Panc1 (cell line): Measurements from ENCODE around the gene VWA8. TPM values are rescaled to one million over a fixed set of nuclear protein-coding genes. Genes with fewer than 3 reads are reported as not detected.

Source experiments
- ATAC-seq: fragments of 200-7000 bp; cut with Tn5 transposase; 2 replicates; pipeline ENCODE4 v1.9.1; 2020; ENCODE audit warnings: mild to moderate bottlenecking, moderate library complexity
- BruUV-seq: library from RNA; stranded (reverse); fragments of 400-500 nt; replicated peaks from 2 replicates; lab custom pipeline; 2021; lab: Mats Ljungman, UMichigan
- CTCF ChIA-PET: fragments of 300-600 bp; sonication (Branson Sonifier 250); formaldehyde crosslinking; loops from one replicate; lab custom pipeline; 2022; ENCODE audit warnings: antibody characterized with exemption; lab: Charles Lee
- POLR2A ChIA-PET: fragments of 300-600 bp; sonication (Branson Sonifier 250); formaldehyde crosslinking; loops from one replicate; lab custom pipeline; 2022; ENCODE audit warnings: antibody characterized with exemption; lab: Charles Lee
- DNase-seq: peaks from one replicate; pipeline ENCODE4 v3.0.0-alpha.2; 2010; ENCODE audit warnings: low read depth, low spot score
- H3K27ac ChIP-seq: 2 replicates; pipeline ENCODE4 v1.5.1; 2011; ENCODE audit warnings: mild to moderate bottlenecking, low read length, inconsistent platforms
- H3K27me3 ChIP-seq: fragments of 200-500 bp; sonication (Bioruptor generic); 2 replicates; pipeline ENCODE4 v1.6.0; 2014; ENCODE audit warnings: low read length, inconsistent platforms; ENCODE audit not compliant: control insufficient read depth, insufficient read depth
- H3K36me3 ChIP-seq: fragments of 200-500 bp; sonication (Bioruptor generic); 2 replicates; pipeline ENCODE4 v1.5.1; 2014; ENCODE audit warnings: inconsistent platforms, mild to moderate bottlenecking, low read length, moderate library complexity; ENCODE audit not compliant: control insufficient read depth, insufficient read depth
- H3K4me1 ChIP-seq: 2 replicates; pipeline ENCODE4 v1.5.1; 2011; ENCODE audit warnings: inconsistent platforms, mild to moderate bottlenecking, low read length, moderate library complexity; ENCODE audit not compliant: control insufficient read depth, insufficient read depth
- H3K4me3 ChIP-seq, 2 experiments: 2 replicates each; pipeline ENCODE4 v1.5.1; 2011 to 2012; ENCODE audit warnings: low read depth in 2 of 2, low read length in 2 of 2, mild to moderate bottlenecking in 2 of 2, inconsistent platforms in 1 of 2, moderate library complexity in 1 of 2
- H3K9me3 ChIP-seq: fragments of 200-500 bp; sonication (Bioruptor generic); 2 replicates; pipeline ENCODE4 v1.5.1; 2014; ENCODE audit warnings: low read depth, mild to moderate bottlenecking, inconsistent platforms, low read length, moderate library complexity; ENCODE audit not compliant: control insufficient read depth, insufficient read depth
- POLR2AphosphoS5 ChIP-seq: IDR thresholded peaks from 2 replicates; pipeline ENCODE4 v1.6.1; 2012; ENCODE audit warnings: mild to moderate bottlenecking, low read depth, low read length, moderate library complexity
- SIN3A ChIP-seq: IDR thresholded peaks from 2 replicates; pipeline ENCODE4 v1.6.1; 2012; ENCODE audit warnings: low read depth, mild to moderate bottlenecking, low read length, moderate library complexity, borderline replicate concordance; ENCODE audit not compliant: insufficient read depth
- TCF7L2 ChIP-seq: IDR thresholded peaks from 2 replicates; pipeline ENCODE4 v1.6.1; 2011; ENCODE audit warnings: mild to moderate bottlenecking, low read depth, low read length, inconsistent platforms
- in situ Hi-C: cut with HindIII; loops from 2 replicates; pipeline ENCODE4 v1.10.0; 2016; ENCODE audit warnings: low sequenced_read_pairs, low pct_unique_long_range_greater_than_20kb
- intact Hi-C: fragments of 100-400 bp; cut with micrococcal nuclease; formaldehyde crosslinking; loops from one replicate; pipeline ENCODE4 v1.10.0; 2022; ENCODE audit not compliant: unreplicated experiment
- total RNA-seq: library from RNA; stranded (reverse); gene quantifications from one replicate; pipeline ENCODE4 v1.2.1, GENCODE V29; 2021; ENCODE audit not compliant: unreplicated experiment
- TF ChIP-seq, protein P1 (sequence below), 2 experiments: IDR thresholded peaks; 2 replicates each; pipeline ENCODE4 v1.6.1; 2011 to 2012; ENCODE audit warnings: low read depth in 2 of 2, control low read depth in 1 of 2, low read length in 1 of 2, mild to moderate bottlenecking in 1 of 2, moderate library complexity in 1 of 2; ENCODE audit not compliant: insufficient read depth in 1 of 2
- TF ChIP-seq, protein P2 (sequence below): fragments of 450-650 bp; IDR thresholded peaks from 2 replicates; pipeline ENCODE4 v1.5.1; 2017; ENCODE audit warnings: mild to moderate bottlenecking

VWA8 gene
- total RNA-seq, 1 experiment from 2014 or later, result 11.2 TPM

DNA sequence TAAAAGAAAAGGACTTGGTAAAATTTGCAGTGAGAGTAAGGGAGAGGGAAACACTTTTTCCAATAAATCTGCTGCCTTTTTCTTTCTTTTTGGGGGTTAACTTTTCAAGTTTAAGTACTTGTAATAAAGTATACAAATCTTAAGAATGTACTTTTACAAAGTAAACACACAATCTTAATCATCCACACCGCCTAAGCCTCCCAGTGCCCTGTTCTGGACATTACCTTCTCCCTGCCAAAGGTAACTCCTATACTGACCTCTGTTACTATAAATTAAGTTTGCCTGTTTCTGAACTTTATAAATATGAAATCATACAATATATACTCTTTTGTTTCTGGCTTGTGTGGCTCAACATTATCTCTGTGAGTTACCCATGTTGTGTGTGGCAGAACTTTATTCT is 365.6 kb downstream of the VWA8 start:
- no TSS peak for BruUV-seq
- ATAC-seq (no peak), DNase-seq (no peak)
- no peaks in the 10 kb centered on the region for H3K27me3 ChIP-seq
- no peaks in the 10 kb centered on the region for H3K9me3 ChIP-seq
- H3K36me3 ChIP-seq, result no peaks in the 10 kb centered on the region
- H3K27ac ChIP-seq, result no peak overlapping the region
- CTCF ChIA-PET, result no interaction called here
- H3K4me1 ChIP-seq, result no peaks in the 10 kb centered on the region
- TF ChIP-seq SIN3A (no peak), POLR2AphosphoS5 (no peak), TCF7L2 (no peak)
- TF ChIP-seq, protein P1, sequence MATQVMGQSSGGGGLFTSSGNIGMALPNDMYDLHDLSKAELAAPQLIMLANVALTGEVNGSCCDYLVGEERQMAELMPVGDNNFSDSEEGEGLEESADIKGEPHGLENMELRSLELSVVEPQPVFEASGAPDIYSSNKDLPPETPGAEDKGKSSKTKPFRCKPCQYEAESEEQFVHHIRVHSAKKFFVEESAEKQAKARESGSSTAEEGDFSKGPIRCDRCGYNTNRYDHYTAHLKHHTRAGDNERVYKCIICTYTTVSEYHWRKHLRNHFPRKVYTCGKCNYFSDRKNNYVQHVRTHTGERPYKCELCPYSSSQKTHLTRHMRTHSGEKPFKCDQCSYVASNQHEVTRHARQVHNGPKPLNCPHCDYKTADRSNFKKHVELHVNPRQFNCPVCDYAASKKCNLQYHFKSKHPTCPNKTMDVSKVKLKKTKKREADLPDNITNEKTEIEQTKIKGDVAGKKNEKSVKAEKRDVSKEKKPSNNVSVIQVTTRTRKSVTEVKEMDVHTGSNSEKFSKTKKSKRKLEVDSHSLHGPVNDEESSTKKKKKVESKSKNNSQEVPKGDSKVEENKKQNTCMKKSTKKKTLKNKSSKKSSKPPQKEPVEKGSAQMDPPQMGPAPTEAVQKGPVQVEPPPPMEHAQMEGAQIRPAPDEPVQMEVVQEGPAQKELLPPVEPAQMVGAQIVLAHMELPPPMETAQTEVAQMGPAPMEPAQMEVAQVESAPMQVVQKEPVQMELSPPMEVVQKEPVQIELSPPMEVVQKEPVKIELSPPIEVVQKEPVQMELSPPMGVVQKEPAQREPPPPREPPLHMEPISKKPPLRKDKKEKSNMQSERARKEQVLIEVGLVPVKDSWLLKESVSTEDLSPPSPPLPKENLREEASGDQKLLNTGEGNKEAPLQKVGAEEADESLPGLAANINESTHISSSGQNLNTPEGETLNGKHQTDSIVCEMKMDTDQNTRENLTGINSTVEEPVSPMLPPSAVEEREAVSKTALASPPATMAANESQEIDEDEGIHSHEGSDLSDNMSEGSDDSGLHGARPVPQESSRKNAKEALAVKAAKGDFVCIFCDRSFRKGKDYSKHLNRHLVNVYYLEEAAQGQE (IDR thresholded peaks at IDR 0.05; ENCODE audit: insufficient read depth in 1 of 2, low read depth in 2 of 2, low read length in 1 of 2), result no peak
- TF ChIP-seq, protein P2, sequence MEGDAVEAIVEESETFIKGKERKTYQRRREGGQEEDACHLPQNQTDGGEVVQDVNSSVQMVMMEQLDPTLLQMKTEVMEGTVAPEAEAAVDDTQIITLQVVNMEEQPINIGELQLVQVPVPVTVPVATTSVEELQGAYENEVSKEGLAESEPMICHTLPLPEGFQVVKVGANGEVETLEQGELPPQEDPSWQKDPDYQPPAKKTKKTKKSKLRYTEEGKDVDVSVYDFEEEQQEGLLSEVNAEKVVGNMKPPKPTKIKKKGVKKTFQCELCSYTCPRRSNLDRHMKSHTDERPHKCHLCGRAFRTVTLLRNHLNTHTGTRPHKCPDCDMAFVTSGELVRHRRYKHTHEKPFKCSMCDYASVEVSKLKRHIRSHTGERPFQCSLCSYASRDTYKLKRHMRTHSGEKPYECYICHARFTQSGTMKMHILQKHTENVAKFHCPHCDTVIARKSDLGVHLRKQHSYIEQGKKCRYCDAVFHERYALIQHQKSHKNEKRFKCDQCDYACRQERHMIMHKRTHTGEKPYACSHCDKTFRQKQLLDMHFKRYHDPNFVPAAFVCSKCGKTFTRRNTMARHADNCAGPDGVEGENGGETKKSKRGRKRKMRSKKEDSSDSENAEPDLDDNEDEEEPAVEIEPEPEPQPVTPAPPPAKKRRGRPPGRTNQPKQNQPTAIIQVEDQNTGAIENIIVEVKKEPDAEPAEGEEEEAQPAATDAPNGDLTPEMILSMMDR, result no peak
- no peak overlapping the region for H3K4me3 ChIP-seq
- intact Hi-C loops (no loop called here), in situ Hi-C loops (no loop called here)
- POLR2A ChIA-PET, result no interaction called here

DNA sequence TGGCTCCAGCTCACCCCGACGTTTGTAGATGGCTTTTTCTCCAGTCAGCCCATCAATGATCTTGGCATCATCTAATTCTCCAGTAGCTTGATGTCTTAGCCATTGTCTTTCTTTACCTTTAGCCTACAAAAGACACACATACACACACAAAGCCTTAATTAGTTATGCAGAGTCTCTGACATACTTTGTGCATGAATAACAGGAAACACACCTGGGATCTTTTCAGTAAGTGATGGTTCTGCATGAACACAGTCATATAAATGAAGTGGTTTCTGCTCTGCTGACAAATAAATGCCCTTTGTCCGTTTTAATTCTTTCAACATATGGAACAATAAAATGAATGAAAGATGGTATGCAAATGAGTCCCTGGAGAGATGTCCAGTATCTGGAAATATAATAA is 370.3 kb downstream of the VWA8 start:
- Histone ChIP-seq H3K9me3 (no peaks in the 10 kb centered on the region), H3K4me3 (no peak overlapping the region), H3K27me3 (no peaks in the 10 kb centered on the region), H3K4me1 (no peaks in the 10 kb centered on the region), H3K27ac (no peak overlapping the region), H3K36me3 (no peaks in the 10 kb centered on the region)
- no TSS peak for BruUV-seq
- in situ Hi-C loops (no loop called here), intact Hi-C loops (no loop called here)
- no peak for TF ChIP-seq POLR2AphosphoS5
- TF ChIP-seq SIN3A, result no peak
- TF ChIP-seq, protein P2, result no peak
- TF ChIP-seq, protein P1 (IDR thresholded peaks at IDR 0.05; ENCODE audit: insufficient read depth in 1 of 2, low read depth in 2 of 2, low read length in 1 of 2), result no peak
- TF ChIP-seq TCF7L2, result no peak
- ChIA-PET CTCF (no interaction called here), POLR2A (no interaction called here)
- ATAC-seq (no peak), DNase-seq (no peak)
